DND-41 (cell line): ENCODE results near the gene FBXO11.
A peak's percentile ranks its signal among the peaks of the same experiment; 100 is the strongest.

ENCODE experiments used
- ATAC-seq: fragments of 200-7000 bp; cut with Tn5 transposase; 3 replicates; pipeline ENCODE4 v1.9.1; 2021; ENCODE audit warnings: low read depth; ENCODE audit not compliant: insufficient read depth
- DNase-seq: peaks from one replicate; pipeline ENCODE4 v3.0.0-alpha.2; 2020
- H2AFZ ChIP-seq: 2 replicates; pipeline ENCODE4 v1.6.0; 2012; ENCODE audit warnings: low read depth, low read length
- H3K27ac ChIP-seq: 2 replicates; pipeline ENCODE4 v1.5.1; 2012; ENCODE audit warnings: low read length, inconsistent platforms
- H3K27me3 ChIP-seq: fragments of 200-600 bp; sonication (generic); 2 replicates; pipeline ENCODE4 v1.6.0; 2012; ENCODE audit warnings: low read length, mild to moderate bottlenecking, inconsistent platforms; ENCODE audit not compliant: insufficient read depth, poor library complexity
- H3K36me3 ChIP-seq: 2 replicates; pipeline ENCODE4 v1.5.1; 2012; ENCODE audit warnings: low read length, inconsistent platforms; ENCODE audit not compliant: insufficient read depth
- H3K4me1 ChIP-seq: 2 replicates; pipeline ENCODE4 v1.5.1; 2012; ENCODE audit warnings: mild to moderate bottlenecking, low read length; ENCODE audit not compliant: insufficient read depth
- H3K4me2 ChIP-seq: 2 replicates; pipeline ENCODE4 v1.6.0; 2012; ENCODE audit warnings: mild to moderate bottlenecking, moderate library complexity, low read length, inconsistent platforms; ENCODE audit not compliant: insufficient read depth
- H3K4me3 ChIP-seq, 2 experiments: fragments of 200-600 bp in 1 of 2; shearing (Covaris generic) in 1 of 2; 2 replicates each; pipeline ENCODE4 v1.5.1; 2012 to 2016; ENCODE audit warnings: inconsistent platforms in 2 of 2, low read length in 2 of 2, mild to moderate bottlenecking in 2 of 2, low read depth in 1 of 2, moderate library complexity in 1 of 2
- H3K79me2 ChIP-seq: 2 replicates; pipeline ENCODE4 v1.6.0; 2012; ENCODE audit warnings: low read length, inconsistent platforms; ENCODE audit not compliant: insufficient read depth
- H3K9ac ChIP-seq: 2 replicates; pipeline ENCODE4 v1.6.0; 2012; ENCODE audit warnings: low read depth, mild to moderate bottlenecking, inconsistent platforms, low read length, moderate library complexity
- H3K9me3 ChIP-seq: 2 replicates; pipeline ENCODE4 v1.5.1; 2012; ENCODE audit warnings: low read length, moderate library complexity, mild to moderate bottlenecking, inconsistent platforms; ENCODE audit not compliant: insufficient read depth, severe bottlenecking
- H4K20me1 ChIP-seq: 2 replicates; pipeline ENCODE4 v1.6.0; 2012; ENCODE audit warnings: low read length; ENCODE audit not compliant: insufficient read depth
- CTCF ChIP-seq: IDR thresholded peaks from 2 replicates; pipeline ENCODE4 v1.5.1; 2012; ENCODE audit warnings: borderline replicate concordance, low read length, moderate library complexity, mild to moderate bottlenecking; ENCODE audit not compliant: poor library complexity, severe bottlenecking; ENCODE audit errors: extremely low read depth
- EZH2 ChIP-seq: IDR thresholded peaks from 3 replicates; pipeline ENCODE4 v1.6.1; 2012; ENCODE audit warnings: borderline replicate concordance, low read depth, mild to moderate bottlenecking, moderate library complexity, low read length, inconsistent platforms; ENCODE audit not compliant: severe bottlenecking

The FBXO11 gene

GRCh38 chr2:47908682-47909081 is 2.4 kb upstream of the FBXO11 start:
- Histone ChIP-seq H3K27me3 (no peaks in the 10 kb centered on the region), H2AFZ (no peak overlapping the region), H4K20me1 (peaks cover 13% of the 10 kb centered on the region; the same call in 1 of the 2 replicates), H3K9ac (no peak overlapping the region), H3K9me3 (no peaks in the 10 kb centered on the region), H3K4me1 (peaks cover 17% of the 10 kb centered on the region), H3K36me3 (peaks cover 4% of the 10 kb centered on the region; the same call in 1 of the 2 replicates), H3K4me3 (no peak overlapping the region), H3K4me2 (no peak overlapping the region), H3K79me2 (peaks cover 21% of the 10 kb centered on the region), H3K27ac (no peak overlapping the region)
- no peak for TF ChIP-seq CTCF
- no peak for TF ChIP-seq EZH2
- DNase-seq = no peak
- ATAC-seq = no peak

GRCh38 chr2:47907039-47907781 is 912 bp upstream of the FBXO11 start:
- Histone ChIP-seq H3K9me3 (no peaks in the 10 kb centered on the region), H3K27ac (peak overlapping the region; percentile 85), H2AFZ (peak overlapping the region; percentile 77), H3K4me3 (peak overlapping the region; percentile 28 to 66), H3K4me2 (peak overlapping the region; percentile 68), H3K27me3 (no peaks in the 10 kb centered on the region), H4K20me1 (peaks cover 28% of the 10 kb centered on the region), H3K9ac (peak overlapping the region; percentile 55), H3K79me2 (peaks cover 36% of the 10 kb centered on the region), H3K4me1 (peaks cover 31% of the 10 kb centered on the region), H3K36me3 (peaks cover 4% of the 10 kb centered on the region; the same call in 1 of the 2 replicates)
- DNase-seq = peak; percentile 42
- ATAC-seq = peak; percentile 43
- no peak for TF ChIP-seq EZH2
- no peak for TF ChIP-seq CTCF

GRCh38 chr2:47905386-47906156 is 727 bp downstream of the FBXO11 start:
- Histone ChIP-seq H3K36me3 (peaks cover 4% of the 10 kb centered on the region; the same call in 1 of the 2 replicates), H4K20me1 (peaks cover 34% of the 10 kb centered on the region), H3K9me3 (no peaks in the 10 kb centered on the region), H3K79me2 (peaks cover 52% of the 10 kb centered on the region), H2AFZ (peak overlapping the region; percentile 51), H3K27ac (peak overlapping the region; percentile 98), H3K4me2 (peak overlapping the region; percentile 57), H3K4me1 (peaks cover 38% of the 10 kb centered on the region), H3K4me3 (peak overlapping the region; percentile 84 to 93; a peak in 3 of 4 replicates), H3K9ac (peak overlapping the region; percentile 94), H3K27me3 (no peaks in the 10 kb centered on the region)
- TF ChIP-seq EZH2 (no peak), CTCF (no peak)
- ATAC-seq = peak; percentile 16
- peak; percentile 72 for DNase-seq
